ENCODE measurements around the gene ZNF35. TPM values are rescaled to one million over a fixed set of nuclear protein-coding genes. Genes with fewer than 3 reads are reported as not detected.

Gene ZNF35
- total and polyA plus RNA-seq, 10 of the 15 experiments (the other 5 are each of a cell fraction or from before 2014, with no cell fraction given) = 9.3 to 21.1 (median 13.4) TPM

DNA sequence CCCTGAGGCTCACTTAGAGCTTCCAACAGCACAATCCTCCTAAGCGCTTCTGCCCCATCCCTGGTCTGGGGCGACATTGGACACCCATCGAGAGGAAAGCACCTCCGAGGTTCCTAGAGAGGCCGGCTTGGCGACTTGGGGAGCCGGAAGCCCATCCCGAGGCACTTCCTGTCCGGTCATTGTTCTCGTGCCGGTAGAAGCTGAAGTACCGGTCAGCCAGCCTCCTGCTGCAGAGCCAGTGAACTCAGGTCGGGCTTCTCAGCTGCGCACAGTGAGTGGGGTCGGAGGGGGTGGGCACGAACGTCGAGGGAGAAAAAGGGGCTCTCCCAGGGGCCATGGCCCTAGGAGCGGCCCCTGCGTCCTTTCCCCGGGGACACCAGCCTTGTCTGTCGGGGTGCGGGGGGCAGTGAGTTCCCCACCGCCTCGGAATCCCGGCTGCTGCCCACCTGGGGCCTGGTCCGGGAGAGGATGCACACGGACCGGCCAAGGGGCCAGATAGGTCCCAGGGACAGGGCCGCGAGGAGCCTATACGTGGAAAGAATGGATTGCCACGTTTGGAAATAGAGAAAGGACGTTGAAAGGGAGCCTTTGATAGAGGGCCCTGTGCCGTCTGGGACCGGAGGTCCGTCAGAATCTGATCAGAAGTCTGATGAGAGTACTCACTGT, at the start of gene ZNF35 (continued):
- TF ChIP-seq ZNF207 (IDR thresholded peaks at IDR 0.05; ENCODE audit: borderline replicate concordance) = no peak; the same call in 1 of the 2 replicates
- TF ChIP-seq, protein P1, sequence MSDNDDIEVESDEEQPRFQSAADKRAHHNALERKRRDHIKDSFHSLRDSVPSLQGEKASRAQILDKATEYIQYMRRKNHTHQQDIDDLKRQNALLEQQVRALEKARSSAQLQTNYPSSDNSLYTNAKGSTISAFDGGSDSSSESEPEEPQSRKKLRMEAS (IDR thresholded peaks at IDR 0.05; ENCODE audit: low read depth, low read length) = peak; percentile 54; the same call in 1 of the 2 replicates
- TF ChIP-seq, protein P2, sequence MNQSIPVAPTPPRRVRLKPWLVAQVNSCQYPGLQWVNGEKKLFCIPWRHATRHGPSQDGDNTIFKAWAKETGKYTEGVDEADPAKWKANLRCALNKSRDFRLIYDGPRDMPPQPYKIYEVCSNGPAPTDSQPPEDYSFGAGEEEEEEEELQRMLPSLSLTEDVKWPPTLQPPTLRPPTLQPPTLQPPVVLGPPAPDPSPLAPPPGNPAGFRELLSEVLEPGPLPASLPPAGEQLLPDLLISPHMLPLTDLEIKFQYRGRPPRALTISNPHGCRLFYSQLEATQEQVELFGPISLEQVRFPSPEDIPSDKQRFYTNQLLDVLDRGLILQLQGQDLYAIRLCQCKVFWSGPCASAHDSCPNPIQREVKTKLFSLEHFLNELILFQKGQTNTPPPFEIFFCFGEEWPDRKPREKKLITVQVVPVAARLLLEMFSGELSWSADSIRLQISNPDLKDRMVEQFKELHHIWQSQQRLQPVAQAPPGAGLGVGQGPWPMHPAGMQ (IDR thresholded peaks at IDR 0.05; ENCODE audit: borderline replicate concordance) = no peak
- TF ChIP-seq NBN (IDR thresholded peaks at IDR 0.05) = no peak
- no peak for TF ChIP-seq CEBPB (IDR thresholded peaks at IDR 0.05; ENCODE audit: borderline replicate concordance in 1 of 2, low read depth in 2 of 2, low read length in 2 of 2)
- no peak for TF ChIP-seq ETV6 (conservative IDR thresholded peaks at IDR 0.05 in 1 of 2, IDR thresholded peaks at IDR 0.05 in 1 of 2; ENCODE audit: borderline replicate concordance in 1 of 2, low read depth in 1 of 2)
- TF ChIP-seq MEF2A (IDR thresholded peaks at IDR 0.05; ENCODE audit: insufficient read depth, low read depth, low read length) = no peak
- TF ChIP-seq NFXL1 (IDR thresholded peaks at IDR 0.05; ENCODE audit: borderline replicate concordance) = no peak
- TF ChIP-seq, protein P3, sequence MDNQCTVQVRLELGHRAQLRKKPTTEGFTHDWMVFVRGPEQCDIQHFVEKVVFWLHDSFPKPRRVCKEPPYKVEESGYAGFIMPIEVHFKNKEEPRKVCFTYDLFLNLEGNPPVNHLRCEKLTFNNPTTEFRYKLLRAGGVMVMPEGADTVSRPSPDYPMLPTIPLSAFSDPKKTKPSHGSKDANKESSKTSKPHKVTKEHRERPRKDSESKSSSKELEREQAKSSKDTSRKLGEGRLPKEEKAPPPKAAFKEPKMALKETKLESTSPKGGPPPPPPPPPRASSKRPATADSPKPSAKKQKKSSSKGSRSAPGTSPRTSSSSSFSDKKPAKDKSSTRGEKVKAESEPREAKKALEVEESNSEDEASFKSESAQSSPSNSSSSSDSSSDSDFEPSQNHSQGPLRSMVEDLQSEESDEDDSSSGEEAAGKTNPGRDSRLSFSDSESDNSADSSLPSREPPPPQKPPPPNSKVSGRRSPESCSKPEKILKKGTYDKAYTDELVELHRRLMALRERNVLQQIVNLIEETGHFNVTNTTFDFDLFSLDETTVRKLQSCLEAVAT (IDR thresholded peaks at IDR 0.05) = 0 out of 2 replicates have a peak, but pooled peaks have one; percentile 27
- TF ChIP-seq HDGF (IDR thresholded peaks at IDR 0.05) = no peak
- TF ChIP-seq, protein P4, sequence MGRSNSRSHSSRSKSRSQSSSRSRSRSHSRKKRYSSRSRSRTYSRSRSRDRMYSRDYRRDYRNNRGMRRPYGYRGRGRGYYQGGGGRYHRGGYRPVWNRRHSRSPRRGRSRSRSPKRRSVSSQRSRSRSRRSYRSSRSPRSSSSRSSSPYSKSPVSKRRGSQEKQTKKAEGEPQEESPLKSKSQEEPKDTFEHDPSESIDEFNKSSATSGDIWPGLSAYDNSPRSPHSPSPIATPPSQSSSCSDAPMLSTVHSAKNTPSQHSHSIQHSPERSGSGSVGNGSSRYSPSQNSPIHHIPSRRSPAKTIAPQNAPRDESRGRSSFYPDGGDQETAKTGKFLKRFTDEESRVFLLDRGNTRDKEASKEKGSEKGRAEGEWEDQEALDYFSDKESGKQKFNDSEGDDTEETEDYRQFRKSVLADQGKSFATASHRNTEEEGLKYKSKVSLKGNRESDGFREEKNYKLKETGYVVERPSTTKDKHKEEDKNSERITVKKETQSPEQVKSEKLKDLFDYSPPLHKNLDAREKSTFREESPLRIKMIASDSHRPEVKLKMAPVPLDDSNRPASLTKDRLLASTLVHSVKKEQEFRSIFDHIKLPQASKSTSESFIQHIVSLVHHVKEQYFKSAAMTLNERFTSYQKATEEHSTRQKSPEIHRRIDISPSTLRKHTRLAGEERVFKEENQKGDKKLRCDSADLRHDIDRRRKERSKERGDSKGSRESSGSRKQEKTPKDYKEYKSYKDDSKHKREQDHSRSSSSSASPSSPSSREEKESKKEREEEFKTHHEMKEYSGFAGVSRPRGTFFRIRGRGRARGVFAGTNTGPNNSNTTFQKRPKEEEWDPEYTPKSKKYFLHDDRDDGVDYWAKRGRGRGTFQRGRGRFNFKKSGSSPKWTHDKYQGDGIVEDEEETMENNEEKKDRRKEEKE (IDR thresholded peaks at IDR 0.05) = no peak
- TF ChIP-seq CREM (IDR thresholded peaks at IDR 0.05; ENCODE audit: low read depth) = no peak; the same call in 1 of the 2 replicates
- no peak for TF ChIP-seq NFYB (IDR thresholded peaks at IDR 0.05; ENCODE audit: insufficient read depth, low read depth, low read length)
- peak; percentile 81 for TF ChIP-seq PML (IDR thresholded peaks at IDR 0.05; ENCODE audit: low read length)
- TF ChIP-seq ZBED1 (IDR thresholded peaks at IDR 0.05; ENCODE audit: borderline replicate concordance) = no peak
- TF ChIP-seq TCF7 (IDR thresholded peaks at IDR 0.05; ENCODE audit: borderline replicate concordance) = no peak
- TF ChIP-seq NR2C2 (IDR thresholded peaks at IDR 0.05; ENCODE audit: borderline replicate concordance, control insufficient read depth, insufficient read length, low read depth) = no peak
- TF ChIP-seq, protein P5, sequence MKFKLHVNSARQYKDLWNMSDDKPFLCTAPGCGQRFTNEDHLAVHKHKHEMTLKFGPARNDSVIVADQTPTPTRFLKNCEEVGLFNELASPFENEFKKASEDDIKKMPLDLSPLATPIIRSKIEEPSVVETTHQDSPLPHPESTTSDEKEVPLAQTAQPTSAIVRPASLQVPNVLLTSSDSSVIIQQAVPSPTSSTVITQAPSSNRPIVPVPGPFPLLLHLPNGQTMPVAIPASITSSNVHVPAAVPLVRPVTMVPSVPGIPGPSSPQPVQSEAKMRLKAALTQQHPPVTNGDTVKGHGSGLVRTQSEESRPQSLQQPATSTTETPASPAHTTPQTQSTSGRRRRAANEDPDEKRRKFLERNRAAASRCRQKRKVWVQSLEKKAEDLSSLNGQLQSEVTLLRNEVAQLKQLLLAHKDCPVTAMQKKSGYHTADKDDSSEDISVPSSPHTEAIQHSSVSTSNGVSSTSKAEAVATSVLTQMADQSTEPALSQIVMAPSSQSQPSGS (IDR thresholded peaks at IDR 0.05; ENCODE audit: low read length) = no peak
- TF ChIP-seq NFYA (IDR thresholded peaks at IDR 0.05; ENCODE audit: borderline replicate concordance, low read depth, low read length) = no peak
- TF ChIP-seq NRF1 (conservative IDR thresholded peaks at IDR 0.05; ENCODE audit: low read depth, low read length) = no peak
- no peak for TF ChIP-seq ZNF384 (IDR thresholded peaks at IDR 0.05; ENCODE audit: borderline replicate concordance, low read depth, low read length)
- TF ChIP-seq SUZ12 (IDR thresholded peaks at IDR 0.05; ENCODE audit: unreplicated experiment) = no peak
- no peak for TF ChIP-seq STAT3 (IDR thresholded peaks at IDR 0.05; ENCODE audit: low read depth, low read length)
- no peak for TF ChIP-seq DPF2 (IDR thresholded peaks at IDR 0.05)
